HG03378 (cell line): Measurements from ENCODE around the gene IFNGR2.

Source experiments
- ATAC-seq: cut with Tn5 transposase; IDR thresholded peaks from one replicate; pipeline ENCODE4 v1.9.1; 2021; ENCODE audit warnings: mild to moderate bottlenecking, moderate library complexity; ENCODE audit not compliant: unreplicated experiment

IFNGR2 gene

DNA sequence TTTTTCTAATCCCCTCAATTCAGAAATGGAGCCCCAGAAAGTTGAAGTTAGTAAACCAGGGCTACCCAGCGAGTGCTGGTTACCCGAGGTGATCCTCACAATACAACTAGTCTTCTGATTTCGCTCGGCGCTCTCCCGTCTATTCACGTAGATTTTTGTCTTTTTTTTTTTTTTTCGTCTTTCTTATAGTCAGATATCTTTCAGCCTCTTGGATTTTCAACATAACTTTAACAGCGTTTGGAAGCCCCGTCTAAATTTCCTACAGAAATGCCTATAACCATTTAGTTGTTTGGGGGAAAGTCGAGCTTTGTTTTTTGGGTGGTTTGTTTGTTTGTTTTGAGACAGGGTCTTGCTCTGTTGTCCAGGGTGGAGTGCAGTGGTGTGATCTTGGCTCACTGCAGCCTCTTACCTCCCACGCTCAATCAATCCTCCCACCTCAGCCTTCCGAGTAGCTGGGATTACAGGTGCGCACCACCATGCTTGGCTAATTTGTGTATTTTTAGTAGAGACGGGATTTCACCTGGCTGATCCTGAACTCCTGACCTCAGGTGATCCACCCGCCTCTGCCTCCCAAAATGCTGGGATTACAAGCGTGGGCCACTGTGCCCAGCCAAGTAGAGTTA lies 77.4 kb downstream of the IFNGR2 start:
- ATAC-seq: no peak

DNA sequence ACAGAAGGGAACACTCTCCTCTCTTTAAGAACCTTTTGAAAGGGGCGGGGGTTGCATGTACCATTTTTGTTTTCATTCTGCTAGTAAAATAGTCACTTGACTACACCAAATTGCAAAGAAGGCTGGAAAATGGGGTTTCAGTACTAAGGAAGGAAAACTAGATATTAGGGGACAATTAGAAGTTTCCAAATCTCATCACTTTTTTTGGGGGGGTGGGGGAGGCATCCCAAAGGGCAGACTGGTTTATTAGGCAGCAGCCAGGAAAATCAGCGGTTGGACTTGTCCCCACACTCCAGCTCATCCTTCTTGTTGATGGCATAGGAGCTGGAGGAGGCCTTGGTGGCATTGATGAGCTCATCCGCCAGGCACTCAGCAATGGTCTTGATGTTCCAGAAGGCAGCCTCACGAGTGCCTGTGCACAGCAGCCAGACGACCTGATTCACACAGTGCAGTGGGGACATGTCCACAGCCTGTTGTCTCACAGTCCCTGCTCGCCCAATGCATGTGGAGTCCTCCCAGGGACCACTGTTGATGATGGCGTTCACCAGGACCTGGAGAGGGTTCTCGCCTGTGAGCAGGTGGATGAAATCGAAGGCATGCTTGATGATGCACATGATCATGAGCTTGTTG lies 78.2 kb downstream of the IFNGR2 start:
- ATAC-seq: no peak
